ENCODE data around the gene C12orf43.

Gene C12orf43

GRCh38 chr12:121021754-121022153 lies 5.5 kb upstream of the C12orf43 start:
- DNase-seq (ENCODE audit: low read depth in 1 of 2, low spot score in 1 of 2) = no peak
- TF ChIP-seq SPI1 (IDR thresholded peaks at IDR 0.05; ENCODE audit: borderline replicate concordance, low read depth) = no peak
- TF ChIP-seq POLR2AphosphoS5 (IDR thresholded peaks at IDR 0.05; ENCODE audit: low read depth) = no peak
- no peak for TF ChIP-seq CTCF (IDR thresholded peaks at IDR 0.05; ENCODE audit: insufficient read depth, low read length)
- TF ChIP-seq REST (IDR thresholded peaks at IDR 0.05; ENCODE audit: insufficient replicate concordance, low read depth) = no peak
- no peak for TF ChIP-seq GABPA (IDR thresholded peaks at IDR 0.05; ENCODE audit: low read depth)
- Histone ChIP-seq H3K4me3 (replicated peaks; ENCODE audit: insufficient read depth, low read length) (no peak overlapping the region), H3K27ac (replicated peaks) (no peak overlapping the region), H3K27me3 (ENCODE audit: insufficient read depth, poor library complexity, severe bottlenecking) (no peaks in the 10 kb centered on the region)

GRCh38 chr12:121018860-121019617 lies 2.8 kb upstream of the C12orf43 start:
- DNase-seq (ENCODE audit: low read depth in 1 of 2, low spot score in 1 of 2) = no peak
- no peak overlapping the region for H3K27ac ChIP-seq (replicated peaks)
- TF ChIP-seq POLR2AphosphoS5 (IDR thresholded peaks at IDR 0.05; ENCODE audit: low read depth) (no peak), REST (IDR thresholded peaks at IDR 0.05; ENCODE audit: insufficient replicate concordance, low read depth) (no peak), SPI1 (IDR thresholded peaks at IDR 0.05; ENCODE audit: borderline replicate concordance, low read depth) (no peak), CTCF (IDR thresholded peaks at IDR 0.05; ENCODE audit: insufficient read depth, low read length) (no peak)
- H3K4me3 ChIP-seq (replicated peaks; ENCODE audit: insufficient read depth, low read length) = no peak overlapping the region
- H3K27me3 ChIP-seq (ENCODE audit: insufficient read depth, poor library complexity, severe bottlenecking) = no peaks in the 10 kb centered on the region

GRCh38 chr12:121017966-121018491 lies 1.7 kb upstream of the C12orf43 start:
- Histone ChIP-seq H3K27me3 (ENCODE audit: insufficient read depth, poor library complexity, severe bottlenecking) (no peaks in the 10 kb centered on the region), H3K4me3 (replicated peaks; ENCODE audit: insufficient read depth, low read length) (no peak overlapping the region), H3K27ac (replicated peaks) (no peak overlapping the region)
- DNase-seq (ENCODE audit: low read depth in 1 of 2, low spot score in 1 of 2) = peak in 1 of 2 experiments; percentile 61
- TF ChIP-seq GABPA (IDR thresholded peaks at IDR 0.05; ENCODE audit: low read depth) (no peak), REST (IDR thresholded peaks at IDR 0.05; ENCODE audit: insufficient replicate concordance, low read depth) (no peak), CTCF (IDR thresholded peaks at IDR 0.05; ENCODE audit: insufficient read depth, low read length) (no peak), SPI1 (IDR thresholded peaks at IDR 0.05; ENCODE audit: borderline replicate concordance, low read depth) (no peak), POLR2AphosphoS5 (IDR thresholded peaks at IDR 0.05; ENCODE audit: low read depth) (no peak)

Data from HL-60 (cell line).